HL-60/S4 treated with retinoic acid at 250 ng/mL for 4 days and 3 days (cell line): ENCODE data around the gene NEDD1.

Experiments
- in situ Hi-C: fragments of 300-500 bp; cut with MboI; formaldehyde crosslinking; loops from 2 replicates; pipeline ENCODE4 v1.7.0; 2022; ENCODE audit warnings: low sequenced_read_pairs

NEDD1 gene

DNA sequence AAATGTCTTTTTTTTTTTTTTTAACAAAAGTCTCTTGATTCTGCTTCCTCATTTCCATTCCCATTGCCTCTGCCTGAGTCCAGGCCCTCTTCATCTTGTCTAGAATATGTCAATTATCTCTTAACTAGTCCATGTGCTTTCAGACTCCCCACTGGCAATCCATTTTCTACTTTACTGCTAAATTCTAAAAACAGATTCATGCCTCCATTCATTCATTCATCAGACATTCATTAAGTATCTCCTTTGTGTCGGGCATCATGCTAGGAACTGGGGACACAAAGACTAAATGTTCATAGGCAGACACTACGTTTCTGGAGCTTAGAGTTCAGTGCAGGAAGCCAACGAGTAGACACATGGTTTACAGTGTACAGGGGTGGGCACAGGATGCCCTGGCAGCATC, 9.6 kb upstream of the NEDD1 start:
- in situ Hi-C loops, result no loop called here

DNA sequence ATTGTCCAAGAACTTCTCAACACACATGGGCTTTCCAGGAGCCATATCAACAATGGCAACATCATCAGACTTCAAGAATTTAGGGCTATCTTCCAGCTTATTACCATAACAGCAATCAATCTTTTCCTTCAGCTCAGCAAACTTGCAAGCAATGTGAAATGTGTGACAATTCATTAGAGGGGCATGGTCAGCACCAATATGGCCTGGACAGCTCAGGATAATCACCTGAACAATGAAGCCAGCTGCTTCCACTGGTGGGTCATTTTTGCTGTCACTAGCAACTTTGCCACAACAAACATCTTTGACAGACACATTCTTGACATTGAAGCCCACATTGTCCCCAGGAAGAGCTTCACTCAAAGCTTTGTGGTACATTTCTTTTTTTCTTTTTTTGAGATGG, 5.9 kb upstream of the NEDD1 start:
- in situ Hi-C loops, result no loop called here

DNA sequence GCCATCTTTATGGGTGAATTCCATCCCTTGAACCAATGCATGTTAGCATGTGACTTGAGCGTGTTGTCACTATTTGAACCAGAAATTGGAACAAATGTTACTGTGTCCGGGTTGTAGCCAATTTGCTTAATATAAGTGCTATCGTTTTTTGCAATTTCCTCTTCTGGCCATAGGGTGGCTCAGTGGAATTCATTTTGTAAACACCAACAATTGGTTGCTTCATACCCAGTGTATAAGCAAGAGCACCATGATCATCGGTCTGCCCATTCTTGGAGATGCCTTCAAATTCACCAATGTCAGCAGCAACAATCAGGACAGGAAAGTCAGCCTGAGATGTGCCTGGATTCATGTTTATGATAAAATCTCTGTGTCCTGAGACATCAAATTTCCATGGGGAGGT, 5.0 kb upstream of the NEDD1 start:
- in situ Hi-C loops, result no loop called here

DNA sequence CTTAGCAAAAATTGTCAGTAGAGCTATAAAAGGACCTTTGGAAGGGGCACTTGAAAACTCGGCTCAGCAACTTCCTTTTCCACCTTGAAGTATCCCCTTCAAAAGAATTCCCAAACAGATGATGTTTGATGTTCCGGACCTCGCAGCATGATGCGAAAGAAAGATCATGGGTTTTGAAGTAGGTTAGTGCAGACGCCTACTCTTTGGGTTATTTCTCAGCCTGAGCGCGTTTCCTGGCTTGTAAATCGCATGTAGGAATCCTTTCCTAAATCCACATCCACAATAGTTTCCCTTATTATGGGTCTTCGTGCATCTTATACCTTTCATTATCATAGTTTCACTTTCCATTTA, 584 bp upstream of the NEDD1 start:
- in situ Hi-C loops, result no loop called here

DNA sequence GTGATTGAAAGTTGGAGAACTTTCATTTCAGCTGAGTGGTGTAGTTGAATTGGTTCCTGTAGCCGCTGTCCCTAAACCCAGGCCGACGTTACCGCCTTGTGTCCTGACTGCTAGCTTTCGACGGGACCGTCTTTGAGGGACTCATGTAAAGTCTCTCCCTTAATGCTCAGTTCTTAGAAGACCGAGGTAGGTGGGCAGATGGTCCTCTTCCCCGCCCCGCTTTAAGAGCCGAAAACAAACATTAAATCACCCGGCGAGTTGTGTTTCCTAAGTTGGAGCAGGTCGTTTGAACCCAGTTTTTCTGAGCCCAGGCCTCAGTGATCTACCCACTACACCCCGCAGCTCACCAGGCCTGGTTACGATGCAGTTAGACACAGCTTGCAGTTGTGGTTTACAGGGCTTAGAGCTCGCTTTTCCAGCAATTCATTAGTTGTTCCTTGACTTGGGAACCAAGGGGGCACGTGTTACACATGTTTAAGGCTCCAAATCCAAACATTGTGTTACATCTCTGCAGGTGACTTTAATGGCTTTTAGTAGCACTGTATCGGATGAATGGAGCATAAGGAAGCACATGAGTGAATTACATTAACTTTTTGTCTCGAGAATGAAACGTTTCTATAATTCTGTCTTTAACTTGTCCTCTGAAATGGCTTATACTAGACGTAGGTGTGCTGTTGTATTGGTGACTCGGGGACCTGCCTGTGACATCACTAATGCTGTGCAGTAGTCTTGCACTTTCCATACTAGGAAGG, 790 bp downstream of the NEDD1 start:
- in situ Hi-C loops, result no loop called here

DNA sequence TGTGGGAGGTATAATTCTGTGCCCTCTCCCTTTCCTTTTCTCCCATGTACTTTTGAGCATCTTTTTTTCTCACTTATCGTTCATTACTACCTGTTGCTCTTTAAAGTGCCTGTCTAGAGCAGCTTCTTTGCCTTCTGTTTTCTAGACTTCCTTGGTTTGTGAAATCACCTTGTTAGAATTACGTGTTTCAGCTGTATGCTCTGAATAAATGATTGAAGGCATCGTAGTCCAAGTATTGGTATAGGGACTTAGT, 1.3 kb downstream of the NEDD1 start:
- in situ Hi-C loops, result no loop called here

DNA sequence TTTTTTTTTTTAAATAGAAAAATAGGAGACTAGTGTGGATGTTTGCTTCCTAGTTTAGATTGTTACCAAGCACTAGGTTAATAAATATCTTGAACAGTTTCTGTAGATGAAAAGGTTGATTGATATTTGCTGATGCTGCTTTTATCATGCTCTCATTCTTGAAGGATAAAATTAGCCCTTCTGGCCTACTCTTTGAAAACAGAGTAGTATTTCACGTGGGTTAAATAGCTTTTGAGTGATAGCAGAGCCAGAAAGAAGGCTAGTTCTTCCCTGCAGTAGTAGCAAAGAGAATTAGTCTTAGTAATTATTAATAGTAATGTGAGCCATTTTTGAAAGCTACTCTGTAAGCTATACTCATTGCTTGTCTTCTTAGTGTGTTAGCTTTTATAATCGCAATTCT, 5.2 kb downstream of the NEDD1 start:
- in situ Hi-C loops, result no loop called here

DNA sequence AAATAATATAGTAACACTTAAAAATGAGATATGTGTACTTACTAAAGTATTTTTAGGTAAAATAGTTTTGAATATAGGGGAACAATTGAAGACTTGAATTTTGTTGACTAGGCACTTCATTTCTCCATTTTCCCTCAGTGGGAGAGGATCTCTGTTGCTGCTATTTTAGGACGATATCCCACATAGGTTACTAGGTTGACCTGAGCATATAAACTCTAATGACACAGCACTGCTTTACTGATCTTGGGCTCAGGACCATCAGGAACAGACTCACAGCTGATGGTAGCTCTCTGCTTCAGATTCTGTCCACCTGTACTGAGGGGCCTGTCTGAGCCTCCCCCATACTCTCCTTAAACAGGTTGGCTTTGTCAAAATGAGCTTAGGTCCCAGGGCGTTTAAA, 5.9 kb downstream of the NEDD1 start:
- in situ Hi-C loops, result no loop called here

DNA sequence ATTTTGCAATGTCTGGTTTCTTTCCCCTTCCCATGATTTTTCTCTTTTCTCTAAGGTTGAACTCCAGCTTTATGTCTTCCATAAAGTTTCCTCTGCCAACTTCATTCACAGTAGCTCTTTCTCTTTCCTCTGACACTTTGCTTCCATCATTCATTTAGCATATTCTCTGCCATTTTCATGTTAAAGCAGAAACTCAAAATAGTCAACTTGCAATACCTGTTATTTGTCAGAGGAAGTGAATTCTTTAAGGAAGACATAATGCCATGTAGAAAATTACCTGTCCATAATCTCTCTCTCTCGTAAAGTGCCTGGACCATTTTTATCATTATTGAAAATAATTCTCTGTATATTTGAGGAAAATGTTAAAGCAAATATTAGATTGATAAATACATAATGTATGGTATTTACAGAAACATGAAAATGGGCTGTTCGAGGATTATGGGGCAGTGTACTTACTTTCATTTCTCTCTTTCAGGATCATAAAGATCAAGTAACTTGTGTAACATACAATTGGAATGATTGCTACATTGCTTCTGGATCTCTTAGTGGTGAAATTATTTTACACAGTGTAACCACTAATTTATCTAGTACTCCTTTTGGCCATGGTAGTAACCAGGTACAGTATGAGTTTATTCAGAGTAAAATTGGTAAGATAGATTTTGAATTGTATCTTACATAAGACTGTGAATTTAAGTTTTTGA, 12.6 kb downstream of the NEDD1 start:
- in situ Hi-C loops, result no loop called here

DNA sequence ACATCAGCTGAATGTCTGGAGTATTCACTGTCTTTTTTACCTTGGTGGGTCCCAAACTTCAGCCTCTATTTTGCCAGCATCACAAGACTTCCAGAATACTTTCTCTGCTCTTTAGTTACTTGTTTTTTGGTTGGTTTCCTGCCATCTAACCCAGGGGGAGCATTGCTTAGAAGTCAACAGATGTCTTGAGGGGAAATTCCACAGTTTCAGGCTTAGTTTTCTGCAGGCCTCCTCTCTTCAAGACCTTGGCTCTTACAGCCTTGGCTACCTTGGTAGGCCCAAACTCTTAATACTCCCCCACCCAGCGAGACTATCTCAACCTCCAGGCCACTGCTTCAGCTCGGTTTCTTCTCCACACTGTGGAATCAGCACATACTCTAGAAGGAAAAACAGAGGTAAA, 41.7 kb downstream of the NEDD1 start:
- in situ Hi-C loops, result no loop called here

DNA sequence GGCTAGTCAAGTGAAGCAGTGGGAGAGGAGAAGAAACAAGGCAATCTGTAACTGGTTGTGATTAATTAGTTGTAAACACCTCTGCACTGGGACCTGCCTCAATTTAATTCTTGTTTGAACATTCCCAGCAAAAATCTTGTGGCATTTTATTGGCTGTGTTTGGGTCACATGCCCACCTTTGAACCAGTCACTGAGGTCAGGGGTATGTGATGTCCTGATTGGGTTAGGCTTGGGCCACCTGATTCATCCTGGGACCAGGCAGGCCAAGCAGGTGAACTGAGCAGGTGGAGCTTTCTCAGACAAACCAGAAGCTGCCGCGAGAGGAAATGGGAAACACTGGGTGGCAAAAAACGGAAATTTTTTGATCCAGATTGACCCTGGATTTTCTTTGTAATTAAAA, 72.5 kb downstream of the NEDD1 start:
- in situ Hi-C loops, result no loop called here

DNA sequence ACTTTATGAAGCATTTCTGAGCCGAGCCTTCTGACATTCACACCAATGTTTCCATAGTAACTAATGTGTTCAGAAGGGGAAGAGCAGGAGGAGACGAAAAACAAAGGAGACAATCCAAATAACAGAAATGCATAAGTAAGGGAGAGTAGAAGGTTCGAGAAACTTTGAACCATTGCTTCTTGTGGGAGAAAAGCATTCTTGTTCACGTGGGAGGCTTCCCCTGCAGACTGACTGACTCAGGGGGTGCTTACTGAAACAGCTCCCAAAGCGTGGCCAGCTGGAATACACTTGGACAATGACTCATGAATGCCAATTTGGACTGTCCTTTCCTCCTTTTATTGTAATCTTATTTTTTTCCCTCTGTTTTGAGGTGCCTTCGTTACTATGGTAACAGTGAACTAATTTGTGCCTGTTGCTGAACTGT, 73.9 kb downstream of the NEDD1 start:
- in situ Hi-C loops, result no loop called here

DNA sequence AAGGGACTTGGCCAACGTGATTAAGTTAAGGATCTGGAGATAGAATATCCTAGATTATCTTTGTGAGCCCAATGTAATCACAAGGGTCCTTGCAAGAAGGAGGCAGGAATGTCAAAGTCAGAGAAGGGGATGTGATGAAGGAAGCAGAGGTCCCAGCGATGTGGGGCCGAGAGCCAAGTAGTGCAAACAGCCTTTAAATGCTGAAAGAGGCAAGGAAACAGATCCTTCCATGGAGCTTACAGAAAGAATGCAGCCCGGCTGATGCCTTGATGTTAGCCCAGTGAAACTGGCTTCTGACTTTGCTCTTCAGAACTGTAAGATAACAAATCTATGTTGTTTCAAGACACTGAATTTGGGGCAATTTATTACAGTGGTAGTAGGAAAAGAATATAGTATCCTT, 74.9 kb downstream of the NEDD1 start:
- in situ Hi-C loops, result no loop called here

DNA sequence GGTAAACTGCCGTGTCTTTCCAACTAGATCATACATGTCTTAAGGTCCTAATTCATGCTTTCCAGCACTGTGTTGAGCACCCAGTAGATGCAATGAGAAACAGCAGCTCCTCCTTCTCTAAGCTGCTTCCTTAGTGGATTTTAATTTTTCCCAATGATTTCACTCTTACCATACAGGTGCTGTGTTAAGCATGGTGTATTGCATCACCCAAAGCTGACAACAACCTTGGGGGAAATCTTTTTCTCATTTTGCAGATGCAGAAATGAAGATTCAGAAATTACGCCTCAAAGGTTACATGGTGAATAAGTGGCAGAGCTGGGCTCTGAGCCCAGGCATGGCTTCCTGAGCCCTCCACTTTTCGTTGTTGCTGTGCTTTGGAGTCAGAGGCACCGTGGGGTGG, 75.6 kb downstream of the NEDD1 start:
- in situ Hi-C loops, result no loop called here

DNA sequence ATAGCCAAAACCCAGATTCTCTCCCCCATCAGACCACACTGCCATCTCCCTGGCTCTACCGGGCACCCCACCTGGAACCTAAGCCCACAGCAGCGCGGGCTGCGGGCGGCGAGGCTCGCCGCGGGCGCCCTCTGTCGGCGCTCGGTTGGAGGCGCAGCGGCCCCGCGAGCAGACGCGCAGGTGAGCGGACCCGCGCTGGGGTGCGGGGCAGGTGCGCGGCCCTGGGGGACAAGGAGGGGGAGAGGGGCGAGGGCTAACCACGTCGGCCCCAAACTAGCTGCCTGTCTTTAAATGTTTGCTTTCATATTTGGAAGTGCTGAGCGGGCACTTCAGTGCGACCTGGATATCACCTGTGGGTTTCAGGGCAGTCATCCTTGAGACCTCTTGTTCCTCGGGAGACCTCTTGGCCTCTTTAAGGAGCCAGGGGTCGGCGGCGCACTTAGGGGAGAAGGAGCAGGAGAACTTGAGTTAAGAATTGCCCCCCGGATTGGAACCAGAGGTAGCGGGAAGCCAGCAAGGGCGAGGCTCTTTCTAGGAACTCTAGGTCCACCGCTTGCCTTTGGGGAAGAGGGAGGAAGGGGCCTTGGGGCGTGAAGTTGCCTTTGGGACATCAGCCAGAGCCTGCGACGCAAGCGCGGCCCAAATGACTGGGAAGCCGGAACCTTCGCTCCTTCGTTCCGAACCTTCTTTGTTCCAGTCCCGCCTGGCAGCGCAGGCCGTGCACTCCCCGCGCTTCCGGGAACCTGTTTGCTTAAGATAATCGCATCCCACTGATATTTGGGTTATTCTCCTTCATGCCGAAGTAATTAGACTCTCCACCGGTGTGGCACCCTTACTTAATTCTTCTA, 78.7 kb downstream of the NEDD1 start:
- in situ Hi-C loops, result no loop called here

DNA sequence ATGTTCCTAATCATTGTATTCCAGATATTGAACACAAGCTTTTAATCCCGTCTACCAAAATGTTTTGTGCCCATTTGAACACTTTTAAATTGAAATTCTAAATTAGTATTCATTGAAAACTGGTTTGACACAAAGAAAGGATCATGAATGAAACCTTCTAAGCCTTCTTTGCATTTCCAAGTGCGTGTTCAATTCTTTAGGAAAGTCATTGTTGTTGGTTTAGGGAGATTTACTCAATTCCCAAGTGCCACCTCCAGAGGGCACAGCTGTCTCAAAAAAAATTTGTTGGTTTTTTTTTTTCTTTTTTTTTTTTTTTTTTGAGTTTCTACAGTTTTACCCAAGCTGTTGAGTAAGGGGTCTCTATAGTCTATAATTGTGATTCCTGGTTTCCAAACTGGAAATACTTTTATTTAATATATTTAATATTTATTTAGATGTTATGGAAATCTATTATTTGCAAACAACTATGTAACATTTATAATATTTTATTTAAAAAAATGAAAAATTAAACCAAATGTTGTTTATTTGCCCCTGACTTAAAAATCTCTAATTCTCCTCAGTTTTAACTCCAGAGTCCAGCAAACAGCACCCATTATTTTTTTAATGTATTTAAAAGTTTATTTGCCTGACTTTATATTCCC, 79.9 kb downstream of the NEDD1 start:
- in situ Hi-C loops, result no loop called here

DNA sequence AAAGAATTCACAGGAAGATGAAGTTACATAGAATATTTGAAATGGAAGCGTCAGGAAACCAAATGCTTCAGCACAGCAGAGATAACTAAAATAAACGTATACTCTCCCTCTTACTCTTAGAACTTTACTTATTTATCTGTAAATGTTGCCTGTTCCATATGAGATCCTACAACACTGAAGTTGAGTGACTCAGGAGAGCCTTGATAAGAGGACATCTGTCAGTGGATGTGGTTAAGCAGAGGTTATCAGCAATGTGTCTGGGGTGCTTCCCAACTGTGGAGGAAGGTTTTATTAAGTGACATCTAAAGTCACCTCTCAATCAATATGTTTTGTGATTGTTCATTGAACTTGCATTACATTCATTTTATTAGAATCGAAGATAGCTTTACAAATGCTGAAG, 81.9 kb downstream of the NEDD1 start:
- in situ Hi-C loops, result no loop called here

DNA sequence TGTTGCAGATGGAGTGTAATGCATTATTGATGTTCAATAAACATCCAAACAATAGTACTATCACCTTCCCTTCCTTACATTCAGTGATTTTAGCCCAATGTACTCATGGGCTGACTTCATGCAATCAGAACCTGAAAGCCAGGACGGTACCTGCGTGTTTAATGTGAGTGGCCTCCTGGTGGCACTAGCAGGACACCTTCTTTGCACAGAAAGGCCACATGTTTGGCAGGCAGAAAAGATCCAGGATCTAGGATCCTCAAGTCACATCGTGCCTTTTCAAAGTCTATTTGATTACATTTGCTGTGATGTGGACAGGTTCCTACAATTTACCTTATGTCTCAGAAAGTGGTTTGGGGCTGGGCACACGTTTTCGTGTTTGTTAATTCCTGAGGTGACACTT, 82.9 kb downstream of the NEDD1 start:
- in situ Hi-C loops, result no loop called here

DNA sequence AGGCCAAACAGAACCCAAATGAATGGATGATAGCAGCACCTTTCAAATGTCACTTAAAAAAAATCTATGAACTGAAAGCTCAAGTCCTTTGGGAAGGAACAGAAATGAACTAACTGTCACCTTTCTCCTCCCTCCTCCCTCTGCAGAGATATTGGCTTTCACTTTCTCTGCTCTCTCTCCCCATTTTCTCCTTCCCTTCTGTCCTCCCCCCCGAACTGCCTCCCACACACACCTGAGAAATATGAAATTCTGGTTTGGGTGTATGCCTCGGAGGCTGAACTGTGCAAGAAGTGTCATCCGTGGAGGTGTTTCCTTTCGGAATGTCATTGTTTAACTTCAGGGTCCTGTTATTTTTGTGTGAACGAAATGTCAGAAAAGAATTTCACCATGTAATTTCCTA, 87.8 kb downstream of the NEDD1 start:
- in situ Hi-C loops, result no loop called here

DNA sequence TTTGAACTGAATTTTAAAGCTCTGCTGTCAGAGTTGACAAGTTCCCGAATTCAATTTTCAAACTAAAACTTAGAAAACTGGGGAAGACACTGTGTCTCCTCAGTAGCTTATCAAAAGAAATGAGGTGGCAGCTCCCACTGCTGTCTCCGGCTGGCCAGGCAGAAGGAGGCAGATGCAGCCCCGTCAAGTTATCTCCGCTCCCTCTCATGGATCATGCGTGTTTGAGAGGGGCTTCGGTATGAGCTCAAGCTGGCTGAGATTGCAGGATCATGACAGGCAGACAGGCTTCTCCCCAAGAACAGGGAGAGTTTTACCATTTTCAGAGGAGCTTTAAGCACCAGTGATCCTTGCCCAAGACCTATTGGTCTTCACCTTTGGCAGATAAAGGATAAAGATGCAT, 88.8 kb downstream of the NEDD1 start:
- in situ Hi-C loops, result no loop called here

DNA sequence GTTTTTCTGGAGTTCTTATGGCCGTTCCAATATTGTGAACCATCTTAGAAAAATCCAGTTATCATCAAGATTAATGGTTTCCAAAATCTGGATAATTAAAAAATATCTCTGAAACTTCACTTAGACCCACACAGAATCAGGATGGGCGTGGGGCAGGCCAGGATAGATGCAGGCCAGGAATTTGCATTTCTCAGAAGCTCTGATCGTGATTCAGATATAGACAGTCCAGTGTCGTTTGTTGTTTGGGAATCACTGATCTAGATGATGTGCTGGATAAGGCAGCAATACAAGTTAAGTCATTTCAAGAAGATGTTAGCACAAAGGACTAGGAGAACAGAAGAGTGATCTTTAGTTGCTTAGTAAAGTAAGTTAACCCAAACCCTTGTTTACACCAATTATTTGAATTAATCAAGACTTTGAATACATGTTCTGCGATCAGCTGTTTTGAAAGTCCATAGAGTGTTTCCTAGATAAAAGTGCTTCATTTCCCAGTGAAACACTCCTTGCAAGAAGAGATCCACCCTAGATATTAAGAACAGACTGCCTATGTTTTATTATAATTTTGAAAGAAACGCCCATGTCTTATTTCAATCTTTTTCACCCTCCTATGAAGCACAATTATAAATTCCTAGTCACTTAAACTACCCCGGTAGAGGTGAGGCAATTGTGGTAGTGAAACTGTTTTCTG, 90.9 kb downstream of the NEDD1 start:
- in situ Hi-C loops, result no loop called here
